T-helper 9 cell (primary cell): ENCODE data around the gene CEP104.
A peak's percentile ranks its signal among the peaks of the same experiment; 100 is the strongest.

Experiments
- DNase-seq: peaks from one replicate; pipeline ENCODE4 v3.0.0-alpha.2; 2020

CEP104 gene

DNA sequence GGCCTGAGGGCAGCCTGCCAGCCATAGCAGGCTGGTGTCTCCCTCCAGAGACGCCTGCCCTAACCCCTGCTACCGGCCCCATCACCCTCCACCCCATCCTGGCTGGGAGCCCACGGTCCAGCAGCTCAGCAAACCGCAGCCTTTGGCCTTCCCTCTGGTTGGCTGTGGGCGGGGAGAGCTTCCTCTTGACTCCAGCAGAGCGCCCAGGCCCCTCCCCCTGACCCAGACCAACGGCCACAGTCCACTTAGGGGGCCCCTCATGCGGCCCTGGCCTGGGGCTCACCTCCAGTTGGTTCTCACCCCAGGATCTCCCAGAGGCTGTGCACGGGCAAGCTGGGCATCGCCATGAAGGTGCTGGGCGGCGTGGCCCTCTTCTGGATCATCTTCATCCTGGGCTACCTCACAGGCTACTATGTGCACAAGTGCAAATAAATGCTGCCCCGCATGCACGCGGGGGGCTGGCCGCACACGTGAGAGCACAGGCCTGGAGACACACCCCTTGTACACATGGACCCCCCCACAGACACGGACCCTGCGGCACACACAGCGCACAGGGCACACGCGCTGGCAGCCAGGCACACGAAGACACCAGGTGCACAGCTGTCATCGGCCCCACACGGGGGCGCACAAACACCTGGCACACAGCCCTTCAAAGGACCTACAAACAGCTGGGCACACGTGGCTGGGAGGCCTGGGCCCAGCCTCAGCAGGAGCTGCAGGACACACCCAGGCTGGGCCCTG, 81.4 kb downstream of the CEP104 start:
- peak; percentile 29 for DNase-seq

DNA sequence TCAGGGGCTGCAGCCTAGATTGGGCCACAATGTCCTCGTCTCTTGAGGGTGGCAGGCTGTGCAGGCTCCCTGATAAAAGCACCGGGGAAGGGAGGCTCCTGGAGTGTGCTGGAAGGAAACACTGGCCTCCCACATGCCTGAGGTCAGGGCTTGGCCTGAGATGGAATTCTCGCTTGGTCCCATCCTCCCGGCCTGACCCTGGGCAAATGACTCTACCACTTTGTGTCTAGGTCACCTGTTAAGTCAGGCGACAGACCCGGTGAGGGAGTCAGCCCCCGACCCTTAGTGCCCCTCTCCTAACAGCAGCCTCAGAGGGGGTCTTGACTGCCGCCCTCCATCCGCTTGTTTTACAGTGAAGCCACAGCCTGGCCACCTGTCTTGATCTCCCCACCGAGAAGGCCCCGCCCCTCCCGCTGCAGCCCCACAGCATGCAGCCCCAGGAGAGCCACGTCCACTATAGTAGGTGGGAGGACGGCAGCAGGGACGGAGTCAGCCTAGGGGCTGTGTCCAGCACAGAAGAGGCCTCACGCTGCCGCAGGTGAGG, 82.0 kb downstream of the CEP104 start:
- no peak for DNase-seq

- no peak for DNase-seq
Measured at GRCh38 chr1:3774276-3774945, 82.6 kb downstream of the CEP104 start.

DNA sequence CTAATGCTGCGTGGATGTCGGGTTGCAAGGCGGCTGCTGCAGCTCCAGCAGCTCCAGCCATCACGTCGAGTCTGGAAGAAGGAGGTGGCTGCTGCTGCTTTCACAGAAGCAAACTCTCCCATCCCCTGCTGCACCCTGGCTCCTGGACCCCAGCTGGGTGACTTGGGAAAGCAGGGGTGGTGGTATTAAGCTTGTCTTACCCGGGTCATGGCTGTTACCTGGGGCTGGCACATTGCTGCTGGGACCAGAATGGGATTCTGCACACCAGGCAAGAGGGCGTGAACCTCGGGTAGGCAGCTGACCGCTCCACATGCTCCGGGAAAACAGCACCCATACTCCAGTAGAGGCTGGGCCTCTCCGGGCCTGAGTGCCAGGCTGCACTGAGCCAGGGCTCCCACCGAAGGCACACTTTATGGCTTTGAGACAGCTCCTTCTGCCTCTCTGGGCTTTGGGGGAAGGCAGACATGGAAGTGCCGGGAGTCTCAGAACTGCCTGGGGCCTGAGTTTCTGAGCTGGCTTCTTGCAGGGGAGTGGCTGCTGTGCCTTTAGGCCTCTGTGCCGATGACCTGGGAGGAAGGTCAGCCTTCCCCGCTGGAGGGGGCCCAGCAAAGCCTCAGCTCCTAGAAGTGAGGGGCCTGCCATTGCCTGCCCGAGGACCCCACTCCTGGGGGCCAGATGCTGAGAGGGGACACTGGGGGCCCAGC, 83.3 kb downstream of the CEP104 start:
- no peak for DNase-seq

GRCh38 chr1:3772715-3773571, 84.1 kb downstream of the CEP104 start, which contains the start of gene SMIM1:
Gene SMIM1 (plus strand): TSS chr1:3772749. CDS start chr1:3775374, 2,625 bp downstream.
- DNase-seq, result no peak

- peak; percentile 84 for DNase-seq
Measured at GRCh38 chr1:3772027-3772714, 84.8 kb downstream of the CEP104 start.

DNA sequence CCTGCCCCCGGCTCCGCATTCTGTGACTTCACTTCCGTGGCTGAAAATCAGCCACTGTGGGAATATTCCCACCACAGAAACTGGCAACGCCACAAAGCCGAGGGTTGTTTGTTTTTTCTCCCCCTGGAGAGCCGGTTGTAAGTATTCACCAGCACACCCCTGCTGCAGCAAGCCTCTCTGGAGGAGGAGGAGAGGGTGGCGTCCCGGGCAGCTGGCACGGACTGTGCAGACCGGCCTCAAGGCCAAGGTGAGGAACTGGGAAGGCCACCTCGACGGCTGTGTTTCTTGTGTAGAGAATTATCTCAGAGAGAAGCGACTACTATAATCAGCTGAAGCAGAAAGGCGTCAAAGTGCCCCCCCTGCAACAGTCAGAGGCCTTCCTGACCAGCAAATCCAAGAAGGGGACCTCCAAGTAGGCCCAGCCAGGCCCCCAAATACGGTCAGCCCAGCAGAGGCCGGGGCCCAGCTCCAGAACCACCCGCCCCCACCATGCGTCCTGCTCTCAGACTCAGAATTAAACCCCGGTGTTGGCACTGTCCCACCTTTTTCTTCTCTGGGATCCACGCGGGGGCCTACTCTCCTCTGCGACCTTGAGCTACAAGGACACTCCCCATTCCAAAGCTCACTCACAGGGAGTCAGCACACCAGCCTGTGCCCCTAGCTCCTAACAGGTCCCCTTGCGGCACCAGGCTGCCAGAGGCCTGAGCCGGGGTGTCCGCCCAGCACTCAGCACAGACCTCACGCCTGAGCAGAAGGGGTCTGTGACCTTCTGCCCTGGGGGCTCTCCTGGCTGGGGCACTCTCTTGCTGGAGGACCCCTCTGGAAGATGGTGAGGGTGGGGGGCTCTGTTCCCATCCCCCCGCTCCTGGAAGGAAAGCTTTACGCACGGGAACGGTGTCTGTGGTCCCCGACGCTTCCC, 85.6 kb downstream of the CEP104 start:
- DNase-seq, result no peak

DNA sequence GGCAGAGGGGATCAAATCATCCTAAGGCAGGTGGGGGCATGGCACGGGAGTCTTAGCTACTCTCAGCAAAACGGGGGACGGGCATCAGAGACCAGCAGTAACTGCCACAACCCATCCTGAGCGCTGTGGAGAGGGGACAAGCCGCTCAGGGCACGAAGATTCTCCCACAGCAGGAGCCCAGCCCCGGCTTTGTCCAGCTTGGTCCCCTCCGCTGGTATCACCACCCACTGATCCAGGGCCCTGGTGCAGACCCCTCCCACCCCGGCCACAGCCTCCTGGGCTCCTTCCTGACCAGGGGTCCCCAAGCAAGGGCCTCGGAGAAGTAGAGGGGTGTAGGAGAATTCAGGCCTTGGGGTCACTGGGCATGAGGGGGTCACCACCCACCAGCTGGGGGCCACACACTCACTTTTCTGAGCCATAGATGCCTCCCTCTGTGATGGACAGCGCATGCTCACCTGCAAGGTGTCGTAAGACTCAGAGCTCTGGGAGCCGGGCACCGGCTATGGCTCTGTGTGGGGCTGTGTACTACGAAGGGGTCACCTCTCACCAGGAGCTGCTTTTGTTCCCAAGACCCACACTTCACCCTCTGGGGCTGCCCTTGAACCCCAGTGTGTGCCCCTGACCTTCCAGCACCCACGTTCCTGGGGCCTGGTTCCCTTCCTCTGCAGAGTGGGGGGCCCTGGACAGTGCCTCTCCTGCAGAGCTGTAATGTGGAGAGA, 86.8 kb downstream of the CEP104 start:
- no peak for DNase-seq

DNA sequence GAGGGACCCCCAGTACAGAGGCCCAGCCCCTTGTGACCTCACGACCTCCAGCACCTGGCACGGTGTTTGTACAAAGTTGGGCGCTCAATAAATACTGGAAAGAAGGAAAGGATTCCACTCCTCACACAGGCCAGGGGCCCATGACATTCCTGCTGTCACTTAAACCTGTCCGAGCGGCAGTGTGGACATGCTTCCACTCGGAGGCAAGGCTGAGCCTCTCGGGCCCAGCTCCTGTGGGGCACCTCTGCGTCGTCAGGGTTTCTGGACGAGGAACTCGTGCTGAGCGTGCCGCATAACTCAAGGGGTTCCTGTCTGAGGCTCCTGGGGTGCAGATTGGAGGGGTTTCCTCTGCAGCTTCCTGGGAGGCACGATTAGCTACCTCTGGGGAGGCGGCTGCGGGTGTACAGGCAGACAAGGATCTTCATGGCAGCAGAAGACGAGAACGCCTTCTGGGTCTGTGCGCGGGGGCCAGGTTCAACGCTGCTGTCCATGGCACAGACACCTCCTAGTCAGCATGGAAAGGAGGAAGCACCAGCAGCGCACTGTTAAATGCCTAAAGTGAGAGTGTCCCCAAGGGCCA, 88.1 kb downstream of the CEP104 start:
- no peak for DNase-seq

DNA sequence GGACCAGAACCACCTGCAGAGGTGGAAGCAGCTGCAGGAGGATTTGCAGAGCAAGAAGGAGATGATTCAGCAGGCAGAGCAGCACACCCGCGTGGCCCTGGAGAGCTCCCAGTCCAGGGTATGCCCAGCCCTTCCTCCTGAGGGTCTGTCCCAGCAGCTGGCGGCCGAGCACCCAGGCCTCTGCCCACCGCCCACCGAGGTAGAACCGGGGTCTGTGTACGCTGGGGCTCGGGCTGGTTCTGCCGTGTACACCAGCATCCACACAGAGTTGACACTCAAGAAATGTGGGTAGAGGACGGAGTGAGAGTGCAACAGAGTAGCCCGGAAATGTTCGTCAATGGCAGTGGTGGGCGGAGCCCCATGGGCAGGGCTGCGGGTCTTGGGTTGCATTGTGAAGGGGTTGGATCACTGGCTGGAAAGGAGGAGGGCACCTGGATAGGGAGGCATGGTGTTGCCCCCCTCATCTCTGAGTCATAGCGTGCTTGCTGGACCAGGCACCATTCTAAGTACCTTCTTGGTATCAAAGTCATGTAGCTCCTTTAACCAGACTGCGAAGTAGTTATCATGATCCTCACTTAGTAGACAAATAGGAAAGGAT, 89.6 kb downstream of the CEP104 start:
- no peak for DNase-seq

DNA sequence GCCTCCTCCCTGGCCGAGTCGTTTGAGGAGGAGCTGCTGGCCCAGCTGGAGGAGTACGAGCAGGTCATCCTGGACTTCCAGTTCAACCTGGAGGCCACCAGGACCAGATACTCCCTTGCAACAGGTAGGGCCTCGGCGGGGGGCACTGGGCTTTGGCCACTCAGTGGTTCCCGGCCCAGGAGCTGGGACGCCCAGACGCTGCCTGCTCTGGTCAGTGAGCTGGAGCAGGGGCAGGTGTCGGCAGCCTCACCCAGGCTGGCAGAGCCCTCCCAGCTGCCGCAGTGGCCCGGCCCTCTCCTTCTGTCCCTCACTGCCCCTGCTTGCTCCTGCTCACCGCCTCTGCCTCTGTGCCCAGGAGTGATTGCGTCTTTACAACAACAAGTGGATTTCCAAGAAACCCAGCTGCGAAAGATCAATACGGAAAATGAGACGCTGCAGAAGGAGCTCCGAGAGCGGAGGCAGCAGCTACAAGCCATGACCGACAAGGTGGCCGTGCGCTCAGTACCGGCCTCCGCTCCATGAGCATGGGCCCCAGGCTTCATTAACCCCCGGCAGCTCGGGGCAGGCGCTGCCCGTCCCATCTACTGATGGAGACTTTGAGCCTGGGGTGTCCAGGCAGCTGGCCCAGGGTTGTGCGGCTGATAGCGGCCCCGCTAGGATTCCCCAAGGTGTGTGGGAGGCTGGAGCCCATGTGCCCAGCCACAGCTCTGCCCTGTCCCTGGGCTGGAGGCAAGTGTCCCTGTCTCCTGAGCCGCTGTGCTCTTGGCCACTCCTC, 93.5 kb downstream of the CEP104 start:
- no peak for DNase-seq

DNA sequence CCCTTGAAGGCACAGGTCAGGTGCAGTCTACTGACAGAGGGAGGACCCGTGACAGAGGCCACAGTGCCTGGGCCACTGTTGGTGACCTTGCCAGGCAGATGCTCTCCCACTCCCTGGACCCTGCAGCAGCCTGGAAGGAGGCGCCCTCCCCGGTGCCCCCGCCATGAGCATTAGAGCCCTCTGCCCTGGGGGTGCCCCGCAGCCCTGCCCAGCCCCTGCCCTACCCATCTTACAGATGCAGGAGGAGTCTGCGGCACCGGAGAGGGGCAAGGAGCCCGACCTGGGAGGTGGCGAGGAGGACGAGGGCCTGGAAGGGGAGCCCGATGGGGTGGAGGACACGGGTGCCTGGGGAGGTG, 94.2 kb downstream of the CEP104 start:
- no peak for DNase-seq

DNA sequence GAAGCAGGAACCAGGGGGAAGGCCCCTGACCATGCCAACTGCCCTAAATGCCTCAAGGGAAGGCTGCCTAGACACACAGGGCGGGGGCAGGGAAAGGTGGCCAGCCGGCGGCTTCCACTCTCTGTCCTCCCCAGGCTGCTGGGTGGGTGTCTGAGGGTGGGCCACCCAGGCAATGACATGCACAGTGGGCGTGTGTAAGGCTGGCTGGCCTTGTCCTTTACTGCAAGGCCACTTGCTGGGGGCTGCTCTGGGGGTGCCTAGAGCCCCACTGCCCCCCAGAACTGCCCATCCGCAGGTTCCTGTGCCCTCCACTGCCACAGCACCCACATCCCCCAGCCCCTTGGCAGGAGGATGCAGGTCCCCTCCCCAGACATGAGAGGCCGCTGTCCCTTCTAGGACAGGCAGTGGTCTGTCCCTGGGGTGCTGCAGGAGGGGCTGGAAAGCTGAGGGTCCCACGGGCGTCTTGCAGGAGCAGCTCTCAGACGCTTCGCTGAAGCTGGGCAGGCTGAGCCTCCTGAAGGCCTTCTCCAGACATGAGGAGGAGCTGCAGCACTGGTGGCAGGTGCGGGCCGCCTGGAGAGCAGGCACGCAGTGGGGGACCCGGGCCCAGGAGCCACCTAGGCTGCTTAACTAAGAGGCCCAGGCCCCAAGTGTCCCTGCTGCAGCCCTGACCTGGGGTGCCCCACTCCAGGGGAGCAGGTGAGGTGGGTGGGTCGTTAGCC, 94.7 kb downstream of the CEP104 start:
- no peak for DNase-seq
